Superior temporal gyrus (tissue), 1 donor: ENCODE results near the gene LCN2.

ENCODE experiments used
- DNase-seq: peaks from one replicate; pipeline ENCODE4 v3.0.0-alpha.2; 2016; ENCODE audit errors: extremely low spot score

LCN2 gene

DNA sequence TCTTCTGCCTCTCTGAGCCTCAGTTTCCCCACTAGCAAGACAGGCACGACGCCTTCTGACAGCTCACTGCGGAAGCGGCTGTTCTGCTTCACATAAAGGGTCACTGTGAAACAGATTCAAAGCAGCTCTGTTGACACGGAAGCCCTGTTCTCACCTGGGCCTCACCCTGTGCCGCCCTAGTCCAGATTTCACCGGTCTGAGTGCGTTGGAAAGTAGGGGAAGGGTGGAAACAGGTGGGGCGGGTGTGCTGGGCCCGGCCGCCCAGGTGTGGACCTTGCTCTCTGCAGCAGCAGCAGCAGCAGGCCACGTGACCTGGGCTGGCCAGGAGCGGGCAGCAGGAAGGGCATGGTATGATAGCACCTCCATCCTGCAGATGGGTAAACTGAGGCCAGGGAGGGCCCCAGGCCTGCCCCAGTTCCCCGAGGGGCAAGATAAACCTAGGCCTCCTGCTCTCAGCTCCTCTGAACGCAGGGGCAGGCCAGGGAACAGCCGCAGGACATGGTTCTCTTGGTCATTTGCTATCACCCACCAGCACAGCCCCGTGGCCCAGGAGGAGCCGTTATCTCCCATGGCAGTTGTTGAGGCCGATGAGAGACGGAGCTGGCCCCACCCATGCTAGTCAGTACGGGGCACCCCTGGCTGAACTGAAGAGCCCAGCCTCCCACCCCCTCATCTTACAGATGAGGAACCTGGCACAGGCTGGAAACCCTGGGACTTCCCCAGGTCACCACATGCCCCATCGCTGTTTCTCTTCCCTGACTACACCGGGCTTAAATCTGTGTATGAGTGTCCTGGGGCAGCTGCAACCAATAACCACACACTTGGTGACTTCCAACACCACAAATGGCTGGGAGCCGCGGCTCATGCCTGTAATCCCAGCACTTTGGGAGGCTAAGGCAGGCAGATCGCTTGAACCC lies 33.8 kb upstream of the LCN2 start:
- DNase-seq, result no peak

DNA sequence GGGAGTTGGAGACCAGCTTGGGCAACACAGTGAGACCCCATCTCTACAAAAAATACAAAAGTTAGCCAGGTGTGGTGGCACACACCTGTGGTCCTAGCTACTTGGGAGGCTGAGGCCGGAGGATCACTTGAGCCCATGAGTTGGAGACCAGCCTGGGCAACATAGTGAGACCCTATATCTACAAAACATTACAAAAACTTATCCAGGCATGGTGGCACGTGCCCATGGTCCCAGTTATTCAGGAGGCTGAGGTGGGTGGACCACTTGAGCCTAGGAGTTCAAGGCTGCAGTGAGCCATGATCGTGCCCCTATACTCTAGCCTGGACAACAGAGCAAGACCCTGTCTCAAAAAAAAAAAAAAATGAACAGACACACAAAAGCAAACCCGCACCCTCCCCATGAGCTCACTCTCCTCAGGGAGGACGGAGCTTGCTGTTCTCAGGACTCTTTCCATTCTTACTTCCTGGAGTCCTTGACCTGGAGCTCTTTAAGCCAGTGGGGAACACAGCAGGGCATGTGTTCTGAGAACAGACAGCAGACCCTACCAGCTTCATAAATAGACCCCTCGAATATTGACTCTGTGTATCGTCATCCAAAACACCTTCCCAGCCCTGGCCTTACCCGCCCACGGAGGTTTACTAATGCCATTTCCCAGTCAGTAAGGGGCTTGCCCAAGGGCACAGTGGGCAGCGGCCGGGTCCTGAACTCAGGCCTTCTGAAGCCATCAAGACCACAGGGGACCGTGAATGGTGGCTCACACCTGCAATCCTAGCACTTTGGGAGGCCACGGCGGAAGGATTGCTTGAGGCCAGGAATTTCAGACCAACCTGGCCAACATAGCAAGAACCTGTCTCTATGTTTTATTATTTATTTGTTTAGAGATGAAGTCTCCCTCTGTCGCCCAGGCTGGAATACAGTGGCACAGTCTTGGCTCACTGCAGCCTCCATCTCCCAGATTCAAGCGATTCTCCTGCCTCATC lies 32.9 kb upstream of the LCN2 start:
- DNase-seq, result no peak

DNA sequence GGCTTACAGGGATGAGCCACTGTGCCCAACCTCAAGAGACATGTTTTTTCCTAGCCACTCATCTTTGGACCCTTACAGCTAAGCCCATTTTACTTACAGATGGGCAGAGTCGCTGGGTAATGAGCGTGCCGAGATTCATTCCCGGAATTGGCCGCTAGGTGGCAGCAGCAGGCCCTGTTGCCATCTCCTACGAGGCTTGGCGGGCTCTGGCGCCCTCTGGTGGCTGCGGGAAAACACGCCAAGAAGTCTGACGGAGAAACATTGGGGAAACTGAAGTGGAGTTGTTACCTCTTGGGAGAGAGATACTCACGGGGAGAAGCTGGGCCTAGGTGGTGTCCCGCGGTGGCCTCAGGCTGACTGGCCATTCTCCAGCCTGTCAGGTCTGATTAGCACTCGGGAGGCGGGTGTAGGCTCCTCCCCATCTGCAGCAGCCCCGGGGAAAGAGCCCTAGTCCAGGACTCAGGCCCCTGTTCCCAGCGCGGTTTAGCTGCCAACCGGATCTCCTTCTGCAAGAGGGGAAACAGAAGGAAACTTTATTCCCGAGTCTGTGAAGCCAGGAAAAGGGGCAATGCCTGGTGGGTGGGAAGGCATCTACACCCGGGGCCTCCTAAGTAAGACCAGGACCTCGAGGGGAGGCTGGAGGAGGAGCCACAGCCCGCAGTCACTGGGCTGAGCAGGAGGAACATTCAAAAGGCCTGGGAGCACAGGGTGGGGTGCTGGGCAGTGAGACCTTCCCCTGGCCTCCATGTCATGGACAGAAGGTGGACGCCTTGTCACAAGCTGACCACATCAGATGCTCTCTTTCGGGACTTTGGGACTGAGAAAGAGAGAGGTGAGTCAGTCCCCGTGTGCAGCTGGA lies 31.4 kb upstream of the LCN2 start:
- DNase-seq, result peak; percentile 96

DNA sequence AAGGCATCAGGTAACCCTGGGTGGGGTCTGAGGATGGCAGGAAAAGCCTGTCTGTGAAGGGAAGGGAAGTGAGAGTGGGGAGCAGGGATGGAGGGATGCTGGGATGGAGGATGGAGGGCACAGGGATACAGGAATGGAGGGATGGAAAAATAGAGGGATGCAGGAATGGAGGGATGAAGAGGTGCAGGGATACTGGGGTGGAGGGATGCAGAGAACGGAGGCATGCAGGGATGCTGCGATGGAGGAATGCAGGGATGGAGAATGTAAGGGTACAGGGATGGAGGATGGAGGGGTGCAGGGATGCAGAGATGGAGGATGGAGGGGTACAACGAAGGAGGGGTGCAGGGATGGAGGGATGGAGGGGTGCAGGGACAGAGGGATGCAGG lies 30.8 kb upstream of the LCN2 start:
- no peak for DNase-seq

DNA sequence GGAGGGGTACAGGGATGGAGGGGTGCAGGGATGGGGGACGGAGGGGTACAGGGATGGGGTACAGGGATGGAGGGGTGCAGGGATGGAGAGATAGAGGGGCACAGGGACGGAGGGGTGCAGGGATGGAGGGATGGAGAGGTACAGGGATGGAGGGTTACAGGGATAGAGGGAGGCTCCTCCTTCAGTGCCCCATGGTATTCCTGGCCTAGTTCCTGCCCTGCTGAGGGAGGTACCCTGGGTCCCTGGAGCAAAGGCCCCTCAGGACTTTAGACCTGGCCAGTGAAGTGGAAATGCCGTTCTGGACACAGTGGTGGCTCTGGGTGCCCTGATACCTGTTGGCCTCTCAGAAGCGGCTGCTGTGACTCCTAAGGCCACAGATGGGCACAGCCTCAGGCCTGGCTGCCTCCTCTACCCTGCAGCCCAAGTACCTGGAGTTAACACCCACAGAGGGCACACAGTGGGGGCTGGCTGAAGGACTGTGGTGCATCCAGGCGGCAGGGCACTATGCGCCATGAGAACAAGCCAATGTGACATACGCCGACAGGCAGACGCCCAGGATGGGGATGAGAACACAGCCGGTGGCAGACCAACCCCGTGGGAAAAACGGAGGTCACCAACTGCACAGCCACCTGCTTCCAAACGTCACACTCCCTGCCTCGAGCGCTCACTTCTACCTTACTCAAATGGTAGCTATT lies 30.1 kb upstream of the LCN2 start:
- no peak for DNase-seq

DNA sequence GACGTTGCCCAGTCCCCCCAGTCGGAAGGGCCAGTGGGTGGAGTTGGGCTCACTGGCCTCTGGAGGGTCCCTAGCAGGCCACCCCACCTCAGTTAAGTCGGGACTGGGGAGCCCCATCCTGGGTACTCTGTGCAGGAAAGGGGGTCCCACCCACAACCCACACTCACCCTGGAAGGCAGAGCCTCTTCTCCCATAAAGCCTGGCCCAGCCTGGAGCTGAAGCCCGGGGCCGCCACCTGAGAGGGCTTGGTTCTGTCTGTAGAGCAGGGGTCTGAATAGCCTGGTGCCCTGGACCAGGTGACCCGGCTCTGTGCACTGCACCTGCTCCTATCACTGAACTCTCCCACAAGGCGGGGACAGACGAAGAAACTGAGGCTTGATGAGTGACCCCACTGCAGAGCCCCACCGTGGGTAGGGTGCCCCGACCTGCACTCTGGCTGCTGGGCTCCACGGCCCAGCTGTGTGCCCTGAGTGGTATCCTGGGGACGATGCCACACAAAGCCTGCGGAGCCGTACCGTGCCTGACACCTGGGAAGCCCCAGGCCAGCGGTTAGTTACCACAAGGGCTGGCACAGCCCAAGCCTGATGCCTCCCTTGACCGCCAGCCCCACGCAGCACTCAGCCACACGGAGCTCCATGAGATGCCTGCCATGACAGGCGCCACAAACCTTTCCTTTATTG lies 29.1 kb upstream of the LCN2 start:
- DNase-seq, result no peak

DNA sequence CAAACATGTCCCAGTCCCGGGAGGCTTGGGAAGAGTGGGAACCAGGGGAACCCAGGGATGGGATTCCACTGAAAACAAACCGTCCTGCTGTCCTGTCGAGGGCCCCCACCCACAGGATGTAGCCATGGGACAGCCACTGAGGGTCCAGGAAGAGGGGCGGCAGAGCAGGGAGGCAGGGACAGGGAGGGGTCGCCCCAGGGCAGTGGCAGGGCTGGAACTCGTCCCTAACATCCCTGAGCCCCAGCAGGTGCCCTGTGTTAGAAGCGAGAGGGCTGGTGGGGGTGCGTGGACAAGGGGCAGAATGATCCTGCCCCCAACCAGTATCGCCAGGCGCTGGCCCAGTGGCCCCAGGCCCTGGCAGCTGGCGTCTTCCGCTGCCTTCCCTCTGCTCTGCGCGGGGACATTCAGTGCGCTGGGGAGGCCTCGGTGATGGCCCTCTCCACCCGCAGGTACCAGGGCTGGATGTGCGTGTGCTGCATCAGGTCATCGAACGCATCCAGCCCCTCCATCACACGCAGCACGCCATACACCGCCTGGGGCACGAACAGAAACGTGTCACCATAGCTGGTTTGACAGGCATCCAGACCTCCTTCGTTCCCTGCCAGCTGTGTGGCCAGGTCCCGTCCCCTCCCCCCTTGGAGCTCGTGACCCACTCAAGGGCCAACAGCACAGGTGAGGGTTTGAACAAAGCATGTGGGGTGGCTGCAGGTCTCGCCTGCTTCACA lies 28.4 kb upstream of the LCN2 start:
- no peak for DNase-seq

DNA sequence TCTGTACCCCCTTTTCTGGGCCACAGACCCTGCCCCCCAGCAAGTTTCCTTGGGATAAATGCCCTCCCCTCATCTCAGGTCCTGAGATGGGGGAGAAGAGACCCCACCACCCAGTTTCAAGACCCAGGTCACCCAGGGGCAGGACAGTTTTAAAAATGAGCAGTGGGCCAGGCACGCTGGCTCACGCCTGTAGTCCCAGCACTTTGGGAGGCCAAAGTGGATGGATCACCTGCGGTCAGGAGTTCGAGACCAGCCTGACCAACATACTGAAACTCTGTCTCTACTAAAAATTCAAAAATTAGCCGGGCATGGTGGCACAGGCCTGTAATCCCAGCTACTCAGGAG lies 27.8 kb upstream of the LCN2 start:
- DNase-seq, result no peak

DNA sequence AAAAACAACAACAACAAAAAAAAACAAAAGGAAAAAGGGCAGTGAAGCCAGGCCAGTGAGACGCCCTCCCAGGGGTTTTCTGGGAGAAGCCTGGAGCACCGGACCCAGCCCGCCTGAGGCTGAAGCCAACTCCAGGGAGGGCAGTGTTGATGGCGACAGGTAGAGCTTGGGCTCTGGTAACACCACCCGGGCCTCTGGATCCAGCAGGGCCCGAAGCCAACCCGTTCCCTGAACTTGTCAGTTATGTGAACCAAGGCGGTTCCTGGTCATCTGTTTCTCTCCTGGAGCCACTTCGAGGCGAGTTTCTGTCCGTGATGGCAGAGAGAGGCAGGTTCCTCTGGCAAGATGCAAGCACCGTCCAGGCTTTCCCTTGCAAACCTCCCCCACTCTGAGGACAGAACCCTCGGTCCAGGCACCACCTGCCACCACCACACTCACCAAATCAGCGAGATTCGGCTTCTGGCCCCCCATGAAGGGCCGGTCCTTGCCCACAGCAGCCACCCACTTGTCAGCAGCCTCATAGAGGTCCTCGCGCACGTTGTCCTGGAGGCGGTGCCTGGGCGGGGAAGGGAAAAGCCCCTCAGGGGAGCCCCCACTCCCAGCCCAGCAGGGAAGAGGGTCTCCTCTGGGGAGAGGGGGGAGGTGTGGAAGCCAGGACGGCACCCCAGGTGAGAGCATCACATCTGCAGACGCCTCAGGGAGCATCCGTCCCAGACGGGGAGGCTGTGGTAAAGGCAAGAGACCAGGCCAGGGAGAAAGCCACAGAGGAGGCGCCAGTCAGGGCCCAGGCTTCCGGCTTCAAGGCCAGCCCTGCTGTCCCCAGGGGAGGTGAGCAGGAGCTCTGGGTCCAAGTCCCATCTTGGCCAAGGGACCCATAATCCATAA lies 27.1 kb upstream of the LCN2 start:
- DNase-seq, result no peak

DNA sequence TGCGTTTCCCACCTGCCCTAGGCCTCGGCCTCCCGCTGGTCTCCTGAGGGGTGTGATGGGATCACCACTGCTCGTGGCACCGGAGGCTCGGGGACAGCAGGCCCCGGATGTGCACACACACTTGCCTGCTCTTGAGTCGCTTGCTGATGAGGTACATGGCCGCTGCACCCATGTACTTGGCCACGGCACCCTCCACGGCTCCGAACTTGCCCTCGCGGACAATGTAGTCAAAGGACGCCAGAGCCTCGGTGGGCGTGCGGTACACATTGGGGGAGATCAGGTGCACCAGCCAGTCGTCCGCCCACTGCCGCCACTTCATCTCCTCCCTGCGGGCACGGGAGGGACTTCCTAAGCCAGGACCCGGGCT lies 26.5 kb upstream of the LCN2 start:
- no peak for DNase-seq

DNA sequence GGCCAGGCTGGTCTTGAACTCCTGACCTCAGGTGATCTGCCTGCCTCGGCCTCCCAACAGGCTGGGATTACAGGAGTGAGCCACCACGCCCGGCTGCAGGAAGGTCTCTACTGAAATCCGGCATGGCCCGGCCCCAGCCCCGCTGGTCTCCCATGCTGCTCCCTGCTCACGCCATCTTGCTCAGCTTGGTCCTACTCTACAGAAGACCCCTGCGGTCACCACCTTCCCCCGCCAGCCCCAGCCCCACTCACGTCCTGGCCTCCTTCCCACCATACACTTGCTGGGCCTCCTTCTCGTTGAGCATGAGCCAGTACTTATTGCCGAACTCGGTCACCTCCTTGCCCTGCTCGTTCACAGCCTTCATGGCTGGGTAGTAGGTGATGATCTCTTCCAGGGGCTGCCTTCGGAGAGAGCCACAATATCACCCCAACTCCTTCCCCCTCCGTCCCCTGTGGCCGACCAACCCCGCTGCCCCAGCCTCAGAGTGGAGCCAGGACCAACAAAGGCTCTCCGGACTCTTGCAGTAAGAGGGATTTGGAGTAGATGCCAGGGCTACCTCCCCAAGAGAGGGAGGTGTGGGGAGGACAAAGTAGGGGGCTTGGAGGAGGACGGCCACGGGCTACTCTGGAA lies 25.7 kb upstream of the LCN2 start:
- no peak for DNase-seq

DNA sequence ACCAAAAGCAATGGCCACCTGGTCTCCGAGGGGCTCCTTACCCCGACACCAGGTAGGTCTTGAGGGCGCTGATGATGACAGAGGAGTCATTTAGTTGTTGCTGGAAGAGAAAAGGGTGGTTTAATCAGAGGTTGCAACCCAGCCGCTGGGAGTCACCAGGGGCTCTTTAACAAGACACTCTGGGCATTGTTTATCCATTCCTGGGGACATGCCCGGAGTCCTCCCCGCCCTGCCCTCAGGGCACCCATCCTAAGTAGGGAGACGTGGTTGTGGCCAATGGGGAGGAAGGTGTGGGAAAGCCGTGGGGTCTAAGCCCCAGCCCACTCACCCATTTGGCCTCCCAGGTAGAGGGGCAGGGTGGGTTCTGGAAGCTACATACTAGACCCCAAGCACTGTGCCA lies 24.8 kb upstream of the LCN2 start:
- no peak for DNase-seq

DNA sequence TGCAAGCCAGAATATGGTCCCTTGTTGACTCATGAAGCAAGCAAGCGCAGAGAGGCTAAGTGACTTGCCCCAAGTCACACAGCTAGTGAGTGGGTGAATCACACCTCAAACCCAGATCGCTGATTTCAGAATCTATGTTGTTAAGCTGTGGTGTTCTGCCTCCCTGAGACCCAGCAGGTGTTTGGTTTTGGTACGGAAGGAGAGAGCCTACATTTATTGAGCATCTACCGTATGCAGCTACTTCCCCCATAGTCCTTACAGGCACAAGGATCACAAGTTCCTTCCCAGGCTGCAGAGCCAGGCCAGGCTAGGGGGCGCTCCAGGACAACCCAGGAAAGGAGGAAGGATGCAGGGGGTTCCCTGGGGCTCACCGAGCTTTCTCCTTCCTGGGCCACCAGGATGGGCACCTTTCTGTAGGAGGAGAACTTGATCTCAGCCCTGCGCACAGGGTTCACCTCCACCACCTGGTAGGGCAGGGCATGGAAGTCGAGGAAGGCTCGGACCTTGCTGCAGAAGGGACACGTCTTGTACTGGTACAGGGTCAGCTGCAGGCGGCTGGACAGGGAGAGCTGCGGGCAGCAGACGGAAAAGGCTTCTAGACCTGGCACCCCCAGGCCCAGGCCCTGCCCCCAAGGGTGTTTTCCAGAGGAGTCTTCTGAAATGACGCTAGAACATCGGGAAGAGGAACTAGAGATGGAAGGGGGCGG lies 24.2 kb upstream of the LCN2 start:
- peak; percentile 64 for DNase-seq

DNA sequence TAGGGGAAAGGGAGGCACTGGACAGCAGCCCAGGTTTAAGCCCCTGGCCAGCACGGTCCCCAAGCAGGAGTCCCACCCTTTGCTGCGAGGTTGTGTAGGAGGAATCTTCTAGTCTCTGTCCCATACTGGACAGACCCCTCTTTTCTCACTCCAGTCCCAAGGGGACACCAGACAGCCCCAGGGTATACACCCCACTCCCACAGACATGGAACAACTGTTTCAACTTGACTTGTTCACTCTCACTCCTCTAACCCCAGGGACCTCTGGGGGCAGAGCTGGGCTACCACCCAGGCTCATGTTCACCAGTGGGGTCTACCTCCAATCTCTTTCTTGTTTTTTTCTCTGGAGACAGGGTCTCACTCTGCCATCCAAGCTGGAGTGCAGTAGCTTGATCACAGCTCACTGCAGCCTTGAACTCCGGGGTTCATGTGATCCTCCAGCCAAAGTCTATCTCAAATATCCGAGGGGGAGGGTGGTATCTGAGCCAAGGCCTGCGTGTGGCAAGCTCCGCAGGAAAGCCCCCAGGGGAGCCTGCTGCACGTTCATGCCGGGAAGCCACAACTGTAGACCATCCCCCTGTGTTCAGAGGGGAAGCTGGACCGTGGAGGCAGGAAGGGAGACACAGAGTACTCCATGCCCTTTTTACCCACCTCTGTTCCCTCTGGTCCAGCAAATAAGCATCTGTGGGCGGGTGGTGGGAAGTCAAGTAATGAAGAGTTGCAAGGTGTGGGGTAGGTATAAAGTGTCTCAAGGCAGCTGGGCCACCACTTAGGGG lies 23.5 kb upstream of the LCN2 start:
- DNase-seq, result no peak

DNA sequence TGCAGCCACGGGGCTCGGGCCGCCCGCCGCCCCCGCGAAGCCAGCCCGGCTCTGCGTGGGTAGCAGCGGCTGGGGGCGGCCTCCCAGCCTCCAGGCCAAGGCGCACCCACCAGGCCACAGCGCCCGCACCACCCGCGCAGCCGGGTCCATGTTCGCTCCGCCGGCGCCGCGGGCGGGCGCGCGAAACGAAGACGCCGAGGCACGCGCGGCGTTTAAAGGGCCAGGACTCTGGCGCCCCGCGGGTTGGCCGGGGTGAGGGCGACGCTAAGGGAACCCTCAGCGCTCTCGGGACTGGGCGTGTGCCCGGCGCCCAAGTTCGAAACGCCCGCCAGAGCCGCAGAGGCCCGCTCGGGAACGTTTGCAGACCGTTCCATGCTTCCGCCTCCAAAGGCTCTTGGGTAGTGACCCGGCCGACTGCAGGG lies 21.7 kb upstream of the LCN2 start, which contains the start of gene PTGES2:
Gene PTGES2 (minus strand): TSS at position 162 of the 422 bp plus-strand sequence. CDS start 12 bp downstream, at position 150.
- peak; percentile 89 for DNase-seq

DNA sequence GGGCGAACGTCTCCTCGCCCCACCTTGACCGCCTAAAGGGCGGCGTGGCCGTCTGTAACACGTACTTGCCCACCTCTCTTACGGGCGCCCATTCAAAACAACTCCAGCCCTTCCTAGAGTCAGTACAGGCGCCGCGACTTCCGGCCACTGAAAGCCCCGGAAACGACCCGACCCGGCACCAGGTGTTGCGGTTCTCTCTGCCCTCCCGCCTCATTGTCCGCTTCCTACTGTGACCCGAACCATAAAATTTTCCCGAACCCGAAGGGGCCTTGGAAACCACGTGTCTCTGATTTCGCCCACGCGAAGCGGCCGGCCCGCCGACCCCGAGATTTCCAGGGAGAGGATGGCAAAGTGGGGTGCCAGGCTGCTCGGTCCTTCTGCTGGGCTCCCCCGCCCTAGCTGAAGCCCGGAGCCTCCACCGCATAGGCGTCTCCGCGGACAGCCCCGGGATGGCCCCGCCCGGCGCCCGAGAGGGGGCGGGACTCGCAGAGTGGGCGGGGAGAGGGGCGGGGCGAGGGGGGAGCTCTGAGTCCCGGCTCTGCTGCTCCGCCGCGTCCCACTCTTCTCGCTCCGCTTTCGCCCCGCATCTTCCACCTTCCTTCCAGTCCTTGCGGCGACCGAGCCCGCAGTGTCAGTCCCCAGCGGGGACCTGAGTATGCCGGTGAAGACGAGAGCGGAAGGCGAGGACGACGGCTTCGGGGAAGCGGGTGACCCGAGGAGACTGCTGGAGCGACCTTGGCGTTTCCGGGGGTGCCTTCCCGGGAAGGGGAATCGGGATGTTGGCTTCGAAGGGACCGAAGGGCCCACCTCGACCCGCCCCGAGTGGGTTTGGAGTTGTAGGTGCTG lies 21.0 kb upstream of the LCN2 start:
- peak; percentile 93 for DNase-seq
